H9 (cell line): ENCODE data around the gene PNMA3. TPM values are rescaled to one million over a fixed set of nuclear protein-coding genes. Genes with fewer than 3 reads are reported as not detected.
"Not testable (repeated sequence)": the region's sequence is repeated elsewhere in the genome, so short reads cannot be mapped to it uniquely, and the experiment has no call there.

Source experiments
- DNase-seq: peaks from one replicate; pipeline ENCODE4 v3.0.0-alpha.2; 2017
- H2AFZ ChIP-seq: one replicate; pipeline ENCODE4 v1.6.1; 2013; ENCODE audit warnings: mild to moderate bottlenecking, low read length, control low read depth, moderate library complexity
- H2AK5ac ChIP-seq: 2 replicates; pipeline ENCODE4 v1.6.1; 2013; ENCODE audit warnings: low read length, control low read depth, mixed read lengths; ENCODE audit not compliant: insufficient read length
- H2BK120ac ChIP-seq: one replicate; pipeline ENCODE4 v1.6.1; 2013; ENCODE audit warnings: low read depth, mild to moderate bottlenecking, low read length, control low read depth, inconsistent platforms; ENCODE audit not compliant: poor library complexity, severe bottlenecking
- H2BK12ac ChIP-seq: 2 replicates; pipeline ENCODE4 v1.6.1; 2013; ENCODE audit warnings: low read length, control low read depth, mixed read lengths, low read depth; ENCODE audit not compliant: insufficient read length
- H2BK15ac ChIP-seq: 2 replicates; pipeline ENCODE4 v1.6.1; 2013; ENCODE audit warnings: low read depth, low read length, control low read depth
- H2BK20ac ChIP-seq: one replicate; pipeline ENCODE4 v1.6.1; 2013; ENCODE audit warnings: low read depth, mild to moderate bottlenecking, low read length, control low read depth, inconsistent platforms; ENCODE audit not compliant: poor library complexity, severe bottlenecking
- H2BK5ac ChIP-seq: 2 replicates; pipeline ENCODE4 v1.6.1; 2013; ENCODE audit warnings: low read length, control low read depth, mixed read lengths; ENCODE audit not compliant: insufficient read length
- H3K14ac ChIP-seq: 2 replicates; pipeline ENCODE4 v1.6.1; 2013; ENCODE audit warnings: low read length, control low read depth; ENCODE audit not compliant: insufficient read depth
- H3K18ac ChIP-seq: 2 replicates; pipeline ENCODE4 v1.6.1; 2013; ENCODE audit warnings: low read depth, mild to moderate bottlenecking, mixed read lengths, low read length, control low read depth; ENCODE audit not compliant: insufficient read length
- H3K23ac ChIP-seq: 2 replicates; pipeline ENCODE4 v1.6.1; 2013; ENCODE audit warnings: low read length, control low read depth, mixed read lengths, low read depth; ENCODE audit not compliant: insufficient read length
- H3K23me2 ChIP-seq: 2 replicates; pipeline ENCODE4 v1.6.1; 2013; ENCODE audit warnings: low read depth, mild to moderate bottlenecking, mixed read lengths, low read length, control low read depth; ENCODE audit not compliant: insufficient read length, poor library complexity, severe bottlenecking
- H3K27ac ChIP-seq: 2 replicates; pipeline ENCODE4 v1.5.1; 2013; ENCODE audit warnings: low read length, control low read depth, mixed read lengths, low read depth; ENCODE audit not compliant: insufficient read length
- H3K27me3 ChIP-seq: 2 replicates; pipeline ENCODE4 v1.6.1; 2013; ENCODE audit warnings: low read length, control low read depth, inconsistent platforms; ENCODE audit not compliant: insufficient read depth
- H3K4ac ChIP-seq: 2 replicates; pipeline ENCODE4 v1.6.1; 2013; ENCODE audit warnings: low read depth, mild to moderate bottlenecking, control low read depth, inconsistent platforms, low read length, moderate library complexity
- H3K4me1 ChIP-seq: 2 replicates; pipeline ENCODE4 v1.6.1; 2013; ENCODE audit warnings: low read length, control low read depth, inconsistent platforms; ENCODE audit not compliant: insufficient read depth
- H3K4me2 ChIP-seq: 2 replicates; pipeline ENCODE4 v1.6.1; 2013; ENCODE audit warnings: low read length, control low read depth, mixed read lengths; ENCODE audit not compliant: insufficient read length, insufficient read depth
- H3K56ac ChIP-seq: 2 replicates; pipeline ENCODE4 v1.6.1; 2013; ENCODE audit warnings: low read depth, mild to moderate bottlenecking, mixed read lengths, low read length, control low read depth; ENCODE audit not compliant: insufficient read length
- H3K79me1 ChIP-seq: 2 replicates; pipeline ENCODE4 v1.6.1; 2013; ENCODE audit warnings: low read depth, mild to moderate bottlenecking, moderate library complexity, low read length, control low read depth, inconsistent platforms; ENCODE audit not compliant: insufficient read depth, poor library complexity, severe bottlenecking
- H3K79me2 ChIP-seq: 2 replicates; pipeline ENCODE4 v1.6.1; 2013; ENCODE audit warnings: low read length, control low read depth, inconsistent platforms; ENCODE audit not compliant: insufficient read depth
- H3K9ac ChIP-seq: 2 replicates; pipeline ENCODE4 v1.6.1; 2013; ENCODE audit warnings: low read length, control low read depth, mixed read lengths; ENCODE audit not compliant: insufficient read length; ENCODE audit errors: extremely low read depth
- H3K9me3 ChIP-seq: one replicate; pipeline ENCODE4 v1.6.1; 2013; ENCODE audit warnings: low read depth, low read length, inconsistent platforms; ENCODE audit not compliant: control insufficient read depth
- H3T11ph ChIP-seq: one replicate; pipeline ENCODE4 v1.6.1; 2013; ENCODE audit warnings: mild to moderate bottlenecking, low read length, control low read depth, inconsistent platforms
- H4K20me1 ChIP-seq: one replicate; pipeline ENCODE4 v1.6.1; 2013; ENCODE audit not compliant: control insufficient read depth, insufficient read length, insufficient read depth
- H4K5ac ChIP-seq: 2 replicates; pipeline ENCODE4 v1.6.1; 2013; ENCODE audit warnings: low read depth, mild to moderate bottlenecking, mixed read lengths, low read length, control low read depth; ENCODE audit not compliant: insufficient read length
- H4K8ac ChIP-seq: replicated peaks from 2 replicates; pipeline ENCODE4 v1.6.1; 2013; ENCODE audit warnings: low read length, control low read depth, mixed read lengths, low read depth; ENCODE audit not compliant: insufficient read length
- H4K91ac ChIP-seq: 2 replicates; pipeline ENCODE4 v1.6.1; 2013; ENCODE audit warnings: low read depth, mild to moderate bottlenecking, moderate library complexity, mixed read lengths, low read length, control low read depth; ENCODE audit not compliant: insufficient read length
- H3K27ac Mint-ChIP-seq, 3 experiments: 2 replicates in 2 of 3; 3 replicates in 1 of 3; pipeline ENCODE4 v1.8.0; 2020 to 2021; ENCODE audit warnings: mixed read lengths in 3 of 3, mild to moderate bottlenecking in 1 of 3, moderate library complexity in 1 of 3
- H3K27me3 Mint-ChIP-seq: 2 replicates; pipeline ENCODE4 v1.8.0; 2021; ENCODE audit warnings: low read depth, mild to moderate bottlenecking, moderate library complexity, mixed read lengths
- H3K36me3 Mint-ChIP-seq, 3 experiments: 2 replicates in 2 of 3; 3 replicates in 1 of 3; pipeline ENCODE4 v1.8.0; 2020 to 2021; ENCODE audit warnings: low read depth in 3 of 3, mixed read lengths in 3 of 3; ENCODE audit not compliant: insufficient read depth in 1 of 3
- H3K4me1 Mint-ChIP-seq, 2 experiments: 2 replicates each; pipeline ENCODE4 v1.8.0; 2020; ENCODE audit warnings: mixed read lengths in 2 of 2
- H3K4me3 Mint-ChIP-seq, 2 experiments: 2 replicates in 1 of 2; 3 replicates in 1 of 2; pipeline ENCODE4 v1.8.0; 2020 to 2021; ENCODE audit warnings: mild to moderate bottlenecking in 2 of 2, mixed read lengths in 2 of 2, moderate library complexity in 1 of 2
- H3K9me3 Mint-ChIP-seq, 2 experiments: 2 replicates in 1 of 2; 3 replicates in 1 of 2; pipeline ENCODE4 v1.8.0; 2020; ENCODE audit warnings: mild to moderate bottlenecking in 2 of 2, mixed read lengths in 2 of 2, moderate library complexity in 1 of 2
- WGBS: extraction: QIAGEN DNeasy Blood & Tissue Kit; methylation state at CpG from one replicate; pipeline ENCODE4 v1.1.7; 2013; ENCODE audit warnings: missing lambda C conversion rate, low lambda C conversion rate, mixed read lengths; ENCODE audit not compliant: insufficient read length; ENCODE audit errors: extremely low coverage; 5-methylcytosine and 5-hydroxymethylcytosine counted together
- long read RNA-seq: library from polyadenylated mRNA; unstranded; transcript quantifications from one replicate; pipeline ENCODE4 v2.0.0, GENCODE V29; 2020
- total RNA-seq: library from RNA; stranded (reverse); gene quantifications from 2 replicates; pipeline ENCODE4 v1.2.1, GENCODE V29; 2021
- TF ChIP-seq, protein P1 (sequence below): fragments of 200-600 bp; sonication (generic); conservative IDR thresholded peaks from 3 replicates; pipeline ENCODE4 v1.8.0; 2021; ENCODE audit warnings: antibody characterized with exemption, mild to moderate bottlenecking

PNMA3 gene, protein sequence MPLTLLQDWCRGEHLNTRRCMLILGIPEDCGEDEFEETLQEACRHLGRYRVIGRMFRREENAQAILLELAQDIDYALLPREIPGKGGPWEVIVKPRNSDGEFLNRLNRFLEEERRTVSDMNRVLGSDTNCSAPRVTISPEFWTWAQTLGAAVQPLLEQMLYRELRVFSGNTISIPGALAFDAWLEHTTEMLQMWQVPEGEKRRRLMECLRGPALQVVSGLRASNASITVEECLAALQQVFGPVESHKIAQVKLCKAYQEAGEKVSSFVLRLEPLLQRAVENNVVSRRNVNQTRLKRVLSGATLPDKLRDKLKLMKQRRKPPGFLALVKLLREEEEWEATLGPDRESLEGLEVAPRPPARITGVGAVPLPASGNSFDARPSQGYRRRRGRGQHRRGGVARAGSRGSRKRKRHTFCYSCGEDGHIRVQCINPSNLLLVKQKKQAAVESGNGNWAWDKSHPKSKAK
- 9.1 and 9.4 TPM in 2 replicates for total RNA-seq
- long read RNA-seq, transcript PNMA3-201 (3 exons, 3,158 nt), result major isoform, 6 of 52 reads
- long read RNA-seq, partial matches to known transcripts, result 41 of 52 reads
- long read RNA-seq, other reads (novel, unspliced or antisense), result 4 of 52 reads

DNA sequence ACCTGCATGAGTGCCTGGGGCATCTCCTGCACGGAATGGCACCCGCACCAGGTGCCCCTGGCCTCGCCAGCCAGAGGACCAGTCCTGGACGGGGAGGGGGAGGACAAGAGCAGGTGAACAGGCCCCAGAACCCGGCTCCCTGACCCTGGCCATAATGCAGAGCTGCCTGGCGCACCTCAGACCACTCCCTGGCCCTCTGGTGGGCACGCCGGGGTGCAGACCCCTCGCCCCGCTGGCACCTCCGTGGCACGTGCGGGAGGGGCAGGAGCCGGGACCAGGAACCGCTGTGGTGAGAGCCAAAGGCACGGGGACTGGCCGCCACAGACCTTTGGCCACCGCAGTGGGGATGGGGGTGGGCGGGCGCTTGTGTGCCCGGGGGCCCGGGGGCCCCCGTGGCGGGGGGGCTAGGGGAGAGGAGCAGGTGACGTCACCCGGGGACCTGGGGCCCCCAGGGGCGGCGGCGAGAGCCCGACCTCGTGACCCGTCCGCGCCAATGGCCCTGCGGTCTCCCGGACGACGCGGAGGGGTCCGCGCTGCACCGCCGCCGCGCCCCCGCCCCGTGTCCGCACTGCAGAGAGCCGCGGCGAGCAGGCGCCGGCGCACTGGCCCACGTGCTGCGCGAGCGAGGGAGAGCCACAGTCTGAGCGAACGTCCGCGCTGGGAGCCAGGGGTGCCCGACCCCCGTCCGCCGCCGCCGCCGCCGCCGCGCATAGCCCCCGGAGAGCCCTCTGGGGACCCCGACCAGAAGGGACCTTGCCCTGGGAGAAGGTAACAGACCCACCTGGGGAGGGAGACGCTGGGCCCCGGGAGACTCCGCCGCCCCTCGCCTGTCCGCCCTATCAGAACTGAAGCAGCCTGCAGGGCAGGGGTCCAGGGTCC is at the start of gene PNMA3:
Gene PNMA3 (plus strand): TSS at position 600 of the 879 bp plus-strand sequence. CDS start 586 bp downstream, outside the sequence.
- Histone ChIP-seq H3K27ac (no peak within 1 kb of the TSS), H4K20me1 (no peaks in the 10 kb centered on the region), H4K91ac (no peak within 1 kb of the TSS), H2AFZ (no peak within 1 kb of the TSS), H2AK5ac (no peak within 1 kb of the TSS), H2BK15ac (no peak within 1 kb of the TSS), H3T11ph (no peak within 1 kb of the TSS), H3K4me1 (no peaks in the 10 kb centered on the region), H3K14ac (no peak within 1 kb of the TSS), H3K23me2 (no peaks in the 10 kb centered on the region), H3K4me2 (no peak within 1 kb of the TSS), H4K5ac (no peak within 1 kb of the TSS), H2BK20ac (no peak within 1 kb of the TSS), H3K79me1 (no peaks in the 10 kb centered on the region), H3K79me2 (no peaks in the 10 kb centered on the region), H4K8ac (no peak within 1 kb of the TSS), H3K56ac (no peak within 1 kb of the TSS), H2BK5ac (no peak within 1 kb of the TSS), H3K9me3 (peaks cover 33% of the 10 kb centered on the region), H3K18ac (no peak within 1 kb of the TSS), H3K23ac (no peak within 1 kb of the TSS), H2BK120ac (no peak within 1 kb of the TSS), H2BK12ac (no peak within 1 kb of the TSS), H3K9ac (no peak within 1 kb of the TSS), H3K4ac (no peak within 1 kb of the TSS), H3K27me3 (no peaks in the 10 kb centered on the region; the same call in 1 of the 2 replicates)
- DNase-seq, result peak; percentile 35
- Mint-ChIP-seq H3K27ac (no peak within 1 kb of the TSS), H3K27me3 (peaks cover 44% of the 10 kb centered on the region), H3K4me1 (peaks cover 3 to 4% of the 10 kb centered on the region in 2 experiments), H3K9me3 (peaks cover 54 to 62% of the 10 kb centered on the region in 2 experiments), H3K4me3 (peak within 1 kb of the TSS; percentile 53 to 69), H3K36me3 (peaks cover 0 to 13% (median 3%) of the 10 kb centered on the region in 3 experiments; a peak in 4 of 7 replicates)
- no CpG with 5 or more reads among the region's 80 CpGs for WGBS
- TF ChIP-seq, protein P1, sequence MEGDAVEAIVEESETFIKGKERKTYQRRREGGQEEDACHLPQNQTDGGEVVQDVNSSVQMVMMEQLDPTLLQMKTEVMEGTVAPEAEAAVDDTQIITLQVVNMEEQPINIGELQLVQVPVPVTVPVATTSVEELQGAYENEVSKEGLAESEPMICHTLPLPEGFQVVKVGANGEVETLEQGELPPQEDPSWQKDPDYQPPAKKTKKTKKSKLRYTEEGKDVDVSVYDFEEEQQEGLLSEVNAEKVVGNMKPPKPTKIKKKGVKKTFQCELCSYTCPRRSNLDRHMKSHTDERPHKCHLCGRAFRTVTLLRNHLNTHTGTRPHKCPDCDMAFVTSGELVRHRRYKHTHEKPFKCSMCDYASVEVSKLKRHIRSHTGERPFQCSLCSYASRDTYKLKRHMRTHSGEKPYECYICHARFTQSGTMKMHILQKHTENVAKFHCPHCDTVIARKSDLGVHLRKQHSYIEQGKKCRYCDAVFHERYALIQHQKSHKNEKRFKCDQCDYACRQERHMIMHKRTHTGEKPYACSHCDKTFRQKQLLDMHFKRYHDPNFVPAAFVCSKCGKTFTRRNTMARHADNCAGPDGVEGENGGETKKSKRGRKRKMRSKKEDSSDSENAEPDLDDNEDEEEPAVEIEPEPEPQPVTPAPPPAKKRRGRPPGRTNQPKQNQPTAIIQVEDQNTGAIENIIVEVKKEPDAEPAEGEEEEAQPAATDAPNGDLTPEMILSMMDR, result no peak

DNA sequence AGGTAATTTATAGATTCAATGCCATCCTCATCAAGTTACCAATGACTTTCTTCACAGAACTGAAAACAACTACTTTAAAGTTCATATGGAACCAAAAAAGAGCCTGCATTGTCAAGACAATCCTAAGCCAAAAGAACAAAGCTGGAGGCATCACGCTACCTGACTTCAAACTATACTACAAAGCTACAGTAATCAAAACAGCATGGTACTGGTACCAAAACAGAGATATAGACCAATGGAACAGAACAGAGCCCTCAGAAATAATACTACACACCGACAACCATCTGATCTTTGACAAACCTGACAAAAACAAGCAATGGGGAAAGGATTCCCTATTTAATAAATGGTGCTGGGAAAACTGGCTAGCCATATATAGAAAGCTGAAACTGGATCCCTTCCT is 39.1 kb upstream of the PNMA3 start:
- not testable (repeated sequence) for H3K23me2 ChIP-seq, H2BK120ac ChIP-seq, H4K5ac ChIP-seq, H3K56ac ChIP-seq, H3K4me1 Mint-ChIP-seq, H2AK5ac ChIP-seq, H2BK5ac ChIP-seq, H2BK15ac ChIP-seq, H4K91ac ChIP-seq, H3K9ac ChIP-seq, H3K4me2 ChIP-seq, H3K4me1 ChIP-seq, H3K4ac ChIP-seq, H2BK20ac ChIP-seq, H3K36me3 Mint-ChIP-seq, H3K27ac ChIP-seq, H3K18ac ChIP-seq, H3K79me1 ChIP-seq, H2AFZ ChIP-seq, H3K23ac ChIP-seq, H2BK12ac ChIP-seq, H3K27me3 ChIP-seq, H3K27ac Mint-ChIP-seq, H3K4me3 Mint-ChIP-seq, H3K14ac ChIP-seq, H3T11ph ChIP-seq, H3K79me2 ChIP-seq, H4K8ac ChIP-seq, H4K20me1 ChIP-seq, DNase-seq
- H3K9me3 ChIP-seq, result peaks cover 28% of the 10 kb centered on the region
- Mint-ChIP-seq H3K9me3 (peaks cover 56 to 62% of the 10 kb centered on the region in 2 experiments), H3K27me3 (peaks cover 50% of the 10 kb centered on the region)
- no CpG with 5 or more reads among the region's 2 CpGs for WGBS
